Measurements from ENCODE around the gene CDH13. TPM values are rescaled to one million over a fixed set of nuclear protein-coding genes. Genes with fewer than 3 reads are reported as not detected.

CDH13 gene
- not detected for total RNA-seq

DNA sequence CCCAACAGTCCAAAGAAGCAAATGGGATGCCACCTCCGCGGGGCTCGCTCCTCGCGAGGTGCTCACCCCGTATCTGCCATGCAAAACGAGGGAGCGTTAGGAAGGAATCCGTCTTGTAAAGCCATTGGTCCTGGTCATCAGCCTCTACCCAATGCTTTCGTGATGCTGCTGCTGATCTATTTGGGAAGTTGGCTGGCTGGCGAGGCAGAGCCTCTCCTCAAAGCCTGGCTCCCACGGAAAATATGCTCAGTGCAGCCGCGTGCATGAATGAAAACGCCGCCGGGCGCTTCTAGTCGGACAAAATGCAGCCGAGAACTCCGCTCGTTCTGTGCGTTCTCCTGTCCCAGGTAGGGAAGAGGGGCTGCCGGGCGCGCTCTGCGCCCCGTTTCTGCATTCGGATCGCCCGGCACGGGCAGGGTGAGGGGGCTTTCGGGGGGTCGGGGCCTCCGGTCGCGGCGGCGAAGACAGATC is at the start of gene CDH13:
Gene CDH13, plus strand, starts transcription at position 179 of the 471 bp plus-strand sequence.
- no peak within 1 kb of the TSS for H3K4me3 Mint-ChIP-seq

DNA sequence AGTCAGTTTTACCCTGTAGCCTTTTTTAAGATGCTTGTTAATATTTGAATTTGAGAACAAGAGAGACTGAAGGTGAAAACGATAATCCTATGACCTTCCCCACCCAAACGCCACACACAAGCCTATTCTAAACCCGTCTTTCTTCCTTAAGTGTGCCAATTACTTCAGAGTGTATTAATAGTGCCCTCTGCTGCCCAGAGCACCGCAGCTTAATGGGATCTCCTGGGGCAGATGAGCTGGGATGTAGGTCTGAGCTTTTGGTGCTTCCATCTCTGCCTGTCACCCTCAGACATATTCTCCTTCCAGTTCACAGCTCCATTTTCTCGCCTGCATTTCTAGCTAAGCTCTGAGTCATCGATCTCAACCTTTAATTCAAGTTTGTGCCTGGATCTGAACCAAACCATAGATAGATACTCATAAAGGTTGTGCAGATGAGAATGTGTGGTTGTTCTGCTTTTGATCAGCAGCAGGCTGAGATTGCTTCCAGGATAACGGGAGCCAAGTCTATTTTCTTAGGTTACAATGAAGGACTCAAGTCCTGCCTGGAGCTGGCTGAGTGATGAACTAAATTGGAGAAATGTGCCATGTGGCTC is 46.4 kb upstream of the CDH13 start:
- ChIA-PET POLR2A (no interaction called here), CTCF (no interaction called here)
- Mint-ChIP-seq H3K9me3 (ENCODE audit: low read depth) (no peaks in the 10 kb centered on the region), H3K4me3 (no peak overlapping the region), H3K27me3 (no peaks in the 10 kb centered on the region), H3K4me1 (no peaks in the 10 kb centered on the region), H3K36me3 (ENCODE audit: low read depth) (no peaks in the 10 kb centered on the region), H3K27ac (no peak overlapping the region)
- DNase-seq (no peak), ATAC-seq (no peak)
- intact Hi-C loops (cut with DNase I, micrococcal nuclease), result no loop called here

More for the DNA sequence above, at the start of gene CDH13:
- intact Hi-C loops (cut with DNase I, micrococcal nuclease), result loop anchor here (5.0 to 10.0 kb wide), 2 partner anchors 345 to 362 kb away; no protein-coding TSS in a partner anchor
- ChIA-PET POLR2A (no interaction called here), CTCF (no interaction called here)
- Mint-ChIP-seq H3K27ac (no peak within 1 kb of the TSS), H3K4me1 (peaks cover 2% of the 10 kb centered on the region), H3K36me3 (ENCODE audit: low read depth) (no peaks in the 10 kb centered on the region), H3K27me3 (peaks cover 65% of the 10 kb centered on the region), H3K9me3 (ENCODE audit: low read depth) (no peaks in the 10 kb centered on the region)
- no peak for DNase-seq
- no peak for ATAC-seq

GRCh38 chr16:82582975-82583374 is 43.8 kb upstream of the CDH13 start:
- no peak for DNase-seq
- no peak for ATAC-seq
- no peaks in the 10 kb centered on the region for H3K4me1 Mint-ChIP-seq
- no peak overlapping the region for H3K4me3 Mint-ChIP-seq
- CTCF ChIA-PET, result no interaction called here
- H3K27me3 Mint-ChIP-seq, result no peaks in the 10 kb centered on the region
- H3K36me3 Mint-ChIP-seq (ENCODE audit: low read depth), result no peaks in the 10 kb centered on the region
- POLR2A ChIA-PET, result interaction anchor here (0.7 kb wide), 1 partner anchor 11 kb away, joined by 3 read pairs; no protein-coding TSS in a partner anchor
- no peaks in the 10 kb centered on the region for H3K9me3 Mint-ChIP-seq (ENCODE audit: low read depth)
- intact Hi-C loops (cut with DNase I, micrococcal nuclease), result no loop called here
- no peak overlapping the region for H3K27ac Mint-ChIP-seq

DNA sequence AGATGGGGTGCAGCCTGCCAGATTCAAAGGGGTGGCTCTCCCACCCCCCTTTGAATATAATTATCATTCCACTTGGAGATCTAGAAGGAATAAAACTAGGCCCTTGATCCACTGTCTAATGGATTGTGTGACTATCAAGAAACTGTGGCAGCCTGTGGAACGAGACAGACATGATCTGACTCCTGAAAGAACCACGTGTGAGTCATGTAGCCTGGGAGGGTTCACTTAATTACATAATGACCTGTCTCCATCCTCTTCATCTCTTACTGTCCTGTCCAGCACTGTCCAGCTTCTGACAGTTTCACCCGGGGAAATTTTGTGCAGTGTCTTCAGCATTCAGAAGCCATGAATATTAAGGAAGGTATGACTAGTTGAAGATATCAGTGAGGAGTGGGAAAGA is 43.3 kb upstream of the CDH13 start:
- no peak for DNase-seq
- no peaks in the 10 kb centered on the region for H3K9me3 Mint-ChIP-seq (ENCODE audit: low read depth)

DNA sequence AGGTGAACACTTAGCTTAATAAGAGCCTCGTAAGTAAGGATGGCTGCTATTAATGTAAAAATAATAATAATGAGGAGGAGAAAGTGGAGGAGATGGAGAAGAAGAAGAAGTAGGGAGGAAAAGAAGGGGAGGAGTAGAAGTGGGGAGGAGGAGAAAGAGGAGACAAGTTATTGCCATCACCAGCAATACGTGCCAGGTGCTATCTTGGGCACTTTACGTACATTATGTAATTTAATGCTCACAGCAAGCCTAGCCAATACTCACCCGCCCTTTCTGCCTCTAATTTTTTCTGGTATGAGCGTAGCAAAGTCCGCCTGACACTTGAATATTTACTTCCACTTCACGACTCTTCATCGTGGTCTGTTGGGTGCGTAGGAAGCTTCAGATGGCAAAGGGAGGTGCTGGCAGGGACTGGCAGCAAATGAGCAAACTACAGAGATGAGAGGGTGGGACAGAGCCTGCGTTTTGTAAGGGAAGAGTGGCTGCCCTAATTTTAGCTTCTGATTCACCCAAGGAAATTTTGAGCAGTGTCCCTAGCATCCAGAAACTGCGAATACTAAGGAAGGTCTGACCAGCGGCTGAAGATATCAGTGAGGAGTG is 42.1 kb upstream of the CDH13 start:
- ChIA-PET CTCF (no interaction called here), POLR2A (no interaction called here)
- intact Hi-C loops (cut with DNase I, micrococcal nuclease), result no loop called here
- DNase-seq (no peak), ATAC-seq (no peak)
- no peaks in the 10 kb centered on the region for H3K9me3 Mint-ChIP-seq (ENCODE audit: low read depth)
- H3K27ac Mint-ChIP-seq, result no peak overlapping the region
- no peaks in the 10 kb centered on the region for H3K36me3 Mint-ChIP-seq (ENCODE audit: low read depth)
- H3K4me3 Mint-ChIP-seq, result no peak overlapping the region
- no peaks in the 10 kb centered on the region for H3K4me1 Mint-ChIP-seq
- H3K27me3 Mint-ChIP-seq, result peaks cover 3% of the 10 kb centered on the region

More for the DNA sequence above, 43.3 kb upstream of the CDH13 start:
- intact Hi-C loops (cut with DNase I, micrococcal nuclease), result no loop called here
- no peaks in the 10 kb centered on the region for H3K27me3 Mint-ChIP-seq
- no peak overlapping the region for H3K4me3 Mint-ChIP-seq
- POLR2A ChIA-PET, result interaction anchor here (0.7 kb wide), 1 partner anchor 10 kb away, joined by 3 read pairs; no protein-coding TSS in a partner anchor
- CTCF ChIA-PET, result no interaction called here
- H3K27ac Mint-ChIP-seq, result no peak overlapping the region
- no peaks in the 10 kb centered on the region for H3K4me1 Mint-ChIP-seq
- H3K36me3 Mint-ChIP-seq (ENCODE audit: low read depth), result no peaks in the 10 kb centered on the region
- ATAC-seq, result no peak

DNA sequence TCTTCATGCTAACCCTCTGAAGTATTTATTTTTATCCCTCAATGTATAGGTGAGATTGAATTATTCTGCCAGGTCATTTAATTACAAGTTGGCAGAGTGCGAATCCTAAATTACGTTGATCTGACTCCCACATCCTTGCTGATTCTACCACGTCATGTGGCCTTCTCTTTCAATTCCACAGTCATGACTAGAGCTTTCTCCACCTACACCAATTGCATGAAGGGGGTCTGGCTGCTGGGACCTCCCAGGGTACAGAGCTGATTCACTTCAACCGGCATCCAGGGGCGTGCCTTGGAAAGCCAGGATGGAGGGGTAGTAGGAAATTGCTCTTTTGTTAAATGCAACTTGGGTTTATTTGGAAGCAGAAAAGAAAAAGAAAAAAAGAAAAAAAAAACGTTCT is 41.1 kb upstream of the CDH13 start:
- DNase-seq, result no peak
- no peak overlapping the region for H3K4me3 Mint-ChIP-seq
- CTCF ChIA-PET, result no interaction called here
- intact Hi-C loops (cut with DNase I, micrococcal nuclease), result no loop called here
- no peaks in the 10 kb centered on the region for H3K9me3 Mint-ChIP-seq (ENCODE audit: low read depth)
- peaks cover 4% of the 10 kb centered on the region for H3K27me3 Mint-ChIP-seq
- no peak overlapping the region for H3K27ac Mint-ChIP-seq
- no peak for ATAC-seq
- POLR2A ChIA-PET, result no interaction called here
- no peaks in the 10 kb centered on the region for H3K36me3 Mint-ChIP-seq (ENCODE audit: low read depth)
- H3K4me1 Mint-ChIP-seq, result no peaks in the 10 kb centered on the region

DNA sequence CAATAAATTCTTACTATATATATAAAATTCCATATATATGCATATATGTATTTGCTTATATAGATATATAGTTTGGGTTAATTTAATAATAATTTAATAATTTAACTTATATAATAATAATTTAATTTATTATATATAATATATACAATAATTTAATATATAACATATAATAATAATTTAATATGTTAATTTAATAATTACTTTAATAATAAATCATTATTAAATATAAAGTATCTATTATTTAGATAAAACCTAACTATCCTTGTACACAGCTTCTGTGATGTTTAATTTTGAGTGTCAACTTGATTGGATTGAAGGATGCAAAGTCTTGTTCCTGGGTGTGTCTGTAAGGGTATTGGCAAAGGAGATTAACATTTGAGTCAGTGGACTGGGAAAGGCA is 40.6 kb upstream of the CDH13 start:
- ChIA-PET POLR2A (no interaction called here), CTCF (no interaction called here)
- ATAC-seq (no peak), DNase-seq (no peak)
- Mint-ChIP-seq H3K4me1 (no peaks in the 10 kb centered on the region), H3K27me3 (peaks cover 4% of the 10 kb centered on the region), H3K9me3 (ENCODE audit: low read depth) (no peaks in the 10 kb centered on the region), H3K27ac (no peak overlapping the region), H3K36me3 (ENCODE audit: low read depth) (no peaks in the 10 kb centered on the region), H3K4me3 (no peak overlapping the region)
- intact Hi-C loops (cut with DNase I, micrococcal nuclease), result no loop called here

- no peaks in the 10 kb centered on the region for H3K9me3 Mint-ChIP-seq (ENCODE audit: low read depth)
- CTCF ChIA-PET, result interaction anchor here (0.7 kb wide), 1 partner anchor 81 kb away, joined by 3 read pairs; no protein-coding TSS in a partner anchor
- intact Hi-C loops (cut with DNase I, micrococcal nuclease), result no loop called here
- POLR2A ChIA-PET, result no interaction called here
- peaks cover 4% of the 10 kb centered on the region for H3K27me3 Mint-ChIP-seq
- no peaks in the 10 kb centered on the region for H3K36me3 Mint-ChIP-seq (ENCODE audit: low read depth)
- DNase-seq, result no peak
- ATAC-seq, result no peak
- no peaks in the 10 kb centered on the region for H3K4me1 Mint-ChIP-seq
- no peak overlapping the region for H3K4me3 Mint-ChIP-seq
- no peak overlapping the region for H3K27ac Mint-ChIP-seq
Measured at GRCh38 chr16:82587289-82587688, 39.5 kb upstream of the CDH13 start.

DNA sequence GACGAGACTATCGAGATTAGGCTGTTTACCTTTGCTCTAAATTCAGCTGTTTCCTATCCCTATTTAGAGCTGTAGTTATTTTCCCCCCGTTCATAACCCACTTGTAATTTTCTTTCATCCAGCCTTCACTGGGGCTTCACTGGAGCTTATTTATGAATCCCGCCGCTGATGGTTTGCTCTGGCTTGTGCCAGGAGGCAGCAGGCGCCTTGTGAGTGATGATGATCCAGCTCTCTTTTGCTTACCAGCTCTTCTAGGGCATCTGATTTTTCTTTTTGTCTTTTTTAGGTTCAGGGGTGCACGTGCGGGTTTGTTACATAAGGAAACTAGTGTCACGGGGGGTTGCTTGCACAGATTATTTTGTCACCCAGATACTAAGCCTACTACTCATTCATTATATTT is 37.4 kb upstream of the CDH13 start:
- intact Hi-C loops (cut with DNase I, micrococcal nuclease), result no loop called here
- CTCF ChIA-PET, result no interaction called here
- Mint-ChIP-seq H3K36me3 (ENCODE audit: low read depth) (no peaks in the 10 kb centered on the region), H3K27ac (no peak overlapping the region), H3K9me3 (ENCODE audit: low read depth) (no peaks in the 10 kb centered on the region), H3K4me3 (no peak overlapping the region), H3K27me3 (peaks cover 7% of the 10 kb centered on the region), H3K4me1 (no peaks in the 10 kb centered on the region)
- no peak for DNase-seq
- POLR2A ChIA-PET, result no interaction called here
- no peak for ATAC-seq

GRCh38 chr16:82594114-82594513 is 32.7 kb upstream of the CDH13 start:
- Mint-ChIP-seq H3K9me3 (ENCODE audit: low read depth) (no peaks in the 10 kb centered on the region), H3K36me3 (ENCODE audit: low read depth) (no peaks in the 10 kb centered on the region), H3K4me3 (no peak overlapping the region), H3K27me3 (peaks cover 21% of the 10 kb centered on the region), H3K27ac (no peak overlapping the region), H3K4me1 (no peaks in the 10 kb centered on the region)
- DNase-seq (no peak), ATAC-seq (no peak)
- CTCF ChIA-PET, result interaction anchor here (0.6 to 0.9 kb wide), 3 partner anchors 9 to 831 kb away, joined by 3 read pairs; no protein-coding TSS in a partner anchor
- POLR2A ChIA-PET, result interaction anchor here (0.6 kb wide), 1 partner anchor 11 kb away, joined by 3 read pairs; no protein-coding TSS in a partner anchor
- intact Hi-C loops (cut with DNase I, micrococcal nuclease), result no loop called here

GRCh38 chr16:82598771-82599170 is 28.0 kb upstream of the CDH13 start:
- Mint-ChIP-seq H3K9me3 (ENCODE audit: low read depth) (peaks cover 2% of the 10 kb centered on the region), H3K27me3 (peaks cover 13% of the 10 kb centered on the region), H3K4me1 (no peaks in the 10 kb centered on the region), H3K27ac (no peak overlapping the region), H3K36me3 (ENCODE audit: low read depth) (no peaks in the 10 kb centered on the region), H3K4me3 (no peak overlapping the region)
- DNase-seq (no peak), ATAC-seq (no peak)
- CTCF ChIA-PET, result no interaction called here
- POLR2A ChIA-PET, result no interaction called here
- intact Hi-C loops (cut with DNase I, micrococcal nuclease), result no loop called here

DNA sequence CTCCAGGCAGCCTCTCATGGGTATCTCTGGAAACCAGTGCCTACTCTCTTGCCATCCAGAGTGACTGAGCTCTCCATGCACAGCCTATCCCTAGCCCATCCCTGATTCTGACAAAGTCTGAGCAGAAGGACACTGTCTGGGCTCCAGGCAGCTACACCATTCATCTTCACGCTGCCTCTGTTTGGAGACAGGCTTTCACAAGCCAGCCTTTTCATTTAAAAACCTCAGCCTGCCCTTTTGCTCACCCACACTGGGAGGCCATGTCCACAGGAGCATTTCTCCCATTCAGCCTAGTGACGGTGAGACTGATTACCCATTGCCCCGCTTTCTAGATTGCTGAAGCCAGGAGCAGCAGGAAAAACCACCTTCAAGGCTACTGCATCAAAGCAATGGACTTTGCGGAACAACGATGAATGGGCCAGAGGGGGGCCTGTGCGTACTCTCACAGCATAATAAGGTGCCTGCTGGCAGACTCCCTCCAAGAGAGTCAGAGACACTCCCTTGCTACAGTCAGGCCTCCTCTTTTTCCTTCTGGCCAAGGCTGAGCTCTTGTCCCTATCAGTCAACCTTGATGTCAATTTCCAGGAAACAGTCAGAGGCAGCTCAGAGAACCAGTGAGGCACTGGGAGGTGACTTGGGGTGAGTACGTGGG is 24.7 kb upstream of the CDH13 start:
- Mint-ChIP-seq H3K27ac (no peak overlapping the region), H3K9me3 (ENCODE audit: low read depth) (peaks cover 2% of the 10 kb centered on the region), H3K27me3 (peaks cover 9% of the 10 kb centered on the region), H3K4me1 (no peaks in the 10 kb centered on the region), H3K36me3 (ENCODE audit: low read depth) (no peaks in the 10 kb centered on the region), H3K4me3 (no peak overlapping the region)
- intact Hi-C loops (cut with DNase I, micrococcal nuclease), result no loop called here
- no peak for DNase-seq
- ChIA-PET CTCF (interaction anchor here (0.5 to 1.3 kb wide), 3 partner anchors 8 to 365 kb away, joined by 3 read pairs; no protein-coding TSS in a partner anchor), POLR2A (no interaction called here)
- no peak for ATAC-seq
